ENCODE results near the gene MIDN.
"Not testable (repeated sequence)": the region's sequence is repeated elsewhere in the genome, so short reads cannot be mapped to it uniquely, and the experiment has no call there.

Gene MIDN

DNA sequence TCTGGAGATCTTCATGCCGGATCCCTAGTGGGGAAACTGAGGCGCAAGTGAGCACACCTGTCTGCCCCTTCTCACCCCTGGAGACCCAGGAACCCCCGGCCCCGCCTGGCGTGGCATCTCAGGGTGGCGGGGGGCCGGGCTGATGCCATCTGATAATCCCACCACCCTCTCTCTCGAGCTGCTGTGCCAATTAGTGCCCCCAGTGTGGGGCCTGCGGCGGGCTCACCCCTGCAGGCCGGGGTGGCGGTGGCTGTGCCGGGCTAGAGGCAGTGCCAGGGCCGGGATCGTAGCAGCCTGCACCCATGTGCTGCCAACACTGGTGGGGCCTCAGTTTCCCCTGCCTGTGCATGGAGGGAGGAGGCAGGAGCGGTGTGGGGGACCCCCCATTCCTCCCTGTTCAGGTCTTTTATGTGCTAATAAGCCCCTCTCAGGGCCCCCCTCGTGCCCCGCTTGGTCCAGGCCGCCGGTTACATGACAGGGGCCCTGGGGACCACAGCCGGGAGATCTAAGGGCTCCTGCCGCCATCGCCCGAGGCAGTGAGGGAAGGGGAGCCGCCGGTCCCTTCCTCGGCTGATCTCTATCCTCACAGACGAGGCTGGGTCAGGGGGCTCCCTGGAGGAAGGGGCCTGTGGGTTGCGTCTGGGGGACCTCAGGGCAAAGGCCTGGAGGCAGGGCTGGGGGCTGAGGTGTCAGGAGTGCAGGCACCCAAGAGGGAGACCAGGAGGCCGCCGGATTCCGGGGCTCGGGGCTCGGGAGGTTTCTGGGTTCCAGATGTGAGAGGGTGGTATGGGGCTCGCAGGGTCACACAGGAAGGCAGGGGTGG is 45.6 kb downstream of the MIDN start:
- no peak for DNase-seq (ENCODE audit: low read depth in 2 of 2)

DNA sequence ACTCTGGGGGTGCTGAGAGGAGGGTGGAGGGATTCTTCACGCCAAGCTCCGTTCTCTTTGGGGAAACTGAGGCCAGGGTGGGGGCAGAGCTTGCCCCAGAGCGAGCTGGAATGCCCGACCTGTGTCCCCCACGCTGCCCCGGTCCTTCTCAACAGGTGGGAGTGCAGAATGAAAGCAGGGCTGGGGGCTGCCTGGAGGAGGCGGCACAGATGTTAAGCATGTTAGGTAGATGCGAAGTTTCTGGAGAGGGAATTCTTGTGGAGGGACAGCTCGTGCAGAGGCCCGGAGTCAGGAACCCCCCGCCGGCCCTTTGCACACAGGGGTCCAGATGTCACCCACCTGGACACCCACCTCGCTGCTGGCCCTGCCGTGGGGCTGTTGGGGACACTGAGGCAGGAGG is 46.3 kb downstream of the MIDN start:
- DNase-seq (ENCODE audit: low read depth in 2 of 2): no peak

DNA sequence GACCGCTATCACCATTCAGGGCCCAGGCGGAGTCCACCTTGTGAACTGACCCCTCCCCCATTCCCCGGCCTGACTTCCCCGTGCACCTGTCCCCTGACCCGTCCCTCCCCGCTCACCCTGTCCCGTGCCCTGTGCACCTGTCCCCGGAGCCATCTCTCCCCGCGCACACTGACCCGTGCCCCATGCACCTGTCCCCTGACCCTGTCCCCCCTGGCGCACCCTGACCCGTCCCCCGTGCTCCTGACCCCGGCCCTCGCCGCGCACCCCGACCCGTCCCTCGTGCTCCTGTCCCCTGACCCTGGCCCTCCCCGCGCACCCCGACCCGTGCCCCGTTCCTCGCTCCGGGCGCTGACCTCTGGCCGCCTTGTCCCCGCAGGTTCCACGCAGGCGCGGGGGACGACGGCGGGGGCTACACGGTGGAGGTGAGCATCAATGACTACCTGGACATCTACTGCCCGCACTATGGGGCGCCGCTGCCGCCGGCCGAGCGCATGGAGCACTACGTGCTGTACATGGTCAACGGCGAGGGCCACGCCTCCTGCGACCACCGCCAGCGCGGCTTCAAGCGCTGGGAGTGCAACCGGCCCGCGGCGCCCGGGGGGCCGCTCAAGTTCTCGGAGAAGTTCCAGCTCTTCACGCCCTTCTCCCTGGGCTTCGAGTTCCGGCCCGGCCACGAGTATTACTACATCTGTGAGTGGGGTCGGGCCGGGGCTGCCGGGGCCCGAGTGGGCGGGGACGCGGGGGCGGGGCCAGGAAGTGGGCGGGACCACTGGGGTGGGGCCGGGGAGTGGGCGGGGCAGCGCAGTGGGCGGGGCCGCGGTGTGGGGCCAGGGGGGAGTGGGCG is 47.0 kb downstream of the MIDN start:
- DNase-seq (ENCODE audit: low read depth in 2 of 2): no peak

DNA sequence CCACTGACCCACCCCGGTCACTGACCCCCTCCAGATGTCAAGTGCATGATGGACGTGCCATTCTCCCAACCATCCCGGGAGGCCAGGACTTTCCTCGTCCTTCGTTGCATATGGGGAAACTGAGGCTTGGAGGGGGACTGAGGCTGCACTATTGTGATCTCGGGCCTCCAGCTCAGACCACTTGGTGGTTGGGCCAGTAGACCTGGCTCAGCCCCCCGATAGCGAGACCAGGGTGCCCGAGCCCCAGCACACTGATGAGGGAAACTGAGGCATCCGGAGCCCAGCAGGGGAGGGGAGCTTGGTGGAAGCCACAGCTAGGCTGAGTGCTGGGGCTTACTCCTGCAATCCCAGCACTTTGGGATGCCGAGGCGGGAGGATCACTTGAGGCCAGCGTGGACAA is 47.7 kb downstream of the MIDN start:
- DNase-seq (ENCODE audit: low read depth in 2 of 2): no peak

DNA sequence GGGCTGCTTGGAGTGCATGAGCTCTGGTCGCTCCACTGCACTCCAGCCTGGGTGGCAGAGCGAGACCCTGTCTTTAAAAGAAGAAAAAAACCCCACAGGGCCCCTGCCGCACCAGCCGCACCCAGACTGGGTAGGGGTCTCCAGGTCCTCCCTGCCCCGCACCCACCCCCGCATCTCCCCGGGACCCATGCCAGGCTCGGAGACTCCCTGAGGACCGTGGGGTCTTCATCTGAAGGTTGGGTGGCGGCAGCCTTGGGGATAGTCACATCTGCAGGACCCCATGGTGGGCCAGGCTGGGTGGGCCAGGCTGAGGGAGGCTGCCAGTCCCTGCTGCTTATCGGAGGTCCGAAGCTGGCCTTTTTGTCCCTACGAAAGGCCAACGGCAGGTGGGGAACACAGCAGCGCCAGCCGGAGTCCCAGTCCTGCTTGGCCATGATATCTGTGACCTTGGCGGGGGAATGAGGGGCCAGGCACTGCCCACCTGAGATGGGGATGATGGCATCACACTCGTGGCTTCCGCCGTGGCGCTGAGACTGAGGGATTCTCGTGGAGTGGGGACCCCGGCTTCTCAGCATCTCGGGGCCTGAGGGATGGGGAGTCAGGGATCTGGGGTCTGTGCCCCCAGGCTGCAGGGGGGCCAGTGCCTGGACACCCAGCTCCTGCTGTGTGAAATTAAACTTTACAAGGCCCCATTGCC is 48.3 kb downstream of the MIDN start:
- DNase-seq (ENCODE audit: low read depth in 2 of 2): no peak

DNA sequence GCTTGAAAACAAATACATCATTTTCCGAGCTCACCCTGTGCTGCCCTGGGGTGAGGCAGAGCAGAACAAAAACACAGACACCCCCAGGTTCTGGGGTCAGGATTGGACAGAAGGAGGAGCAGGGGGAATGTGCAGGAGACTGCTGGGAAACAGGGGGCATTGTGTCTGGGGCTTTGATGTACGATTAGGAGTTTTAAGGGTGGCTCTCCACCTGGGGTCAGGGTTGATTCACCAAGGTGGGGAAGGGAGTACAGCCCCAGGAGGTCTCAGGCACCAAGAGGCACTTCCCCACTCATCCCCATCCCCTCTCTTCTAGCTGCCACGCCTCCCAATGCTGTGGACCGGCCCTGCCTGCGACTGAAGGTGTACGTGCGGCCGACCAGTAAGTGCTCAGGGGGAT is 49.9 kb downstream of the MIDN start:
- no peak for DNase-seq (ENCODE audit: low read depth in 2 of 2)

DNA sequence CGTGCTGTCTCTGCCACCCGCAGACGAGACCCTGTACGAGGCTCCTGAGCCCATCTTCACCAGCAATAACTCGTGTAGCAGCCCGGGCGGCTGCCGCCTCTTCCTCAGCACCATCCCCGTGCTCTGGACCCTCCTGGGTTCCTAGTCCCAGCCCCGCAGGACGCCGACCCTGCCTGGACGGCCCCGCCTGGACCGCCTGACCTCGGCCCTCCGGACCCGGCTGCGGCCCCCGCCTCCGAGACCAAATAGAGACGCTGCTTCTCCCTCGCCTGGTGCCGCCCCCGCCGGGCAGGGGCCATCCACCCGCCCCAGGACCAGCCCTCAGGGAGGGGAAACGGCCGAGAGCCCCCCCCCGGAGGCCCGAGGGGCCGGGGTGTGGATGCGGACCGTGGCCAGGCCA is 51.4 kb downstream of the MIDN start:
- DNase-seq (ENCODE audit: low read depth in 2 of 2): no peak

DNA sequence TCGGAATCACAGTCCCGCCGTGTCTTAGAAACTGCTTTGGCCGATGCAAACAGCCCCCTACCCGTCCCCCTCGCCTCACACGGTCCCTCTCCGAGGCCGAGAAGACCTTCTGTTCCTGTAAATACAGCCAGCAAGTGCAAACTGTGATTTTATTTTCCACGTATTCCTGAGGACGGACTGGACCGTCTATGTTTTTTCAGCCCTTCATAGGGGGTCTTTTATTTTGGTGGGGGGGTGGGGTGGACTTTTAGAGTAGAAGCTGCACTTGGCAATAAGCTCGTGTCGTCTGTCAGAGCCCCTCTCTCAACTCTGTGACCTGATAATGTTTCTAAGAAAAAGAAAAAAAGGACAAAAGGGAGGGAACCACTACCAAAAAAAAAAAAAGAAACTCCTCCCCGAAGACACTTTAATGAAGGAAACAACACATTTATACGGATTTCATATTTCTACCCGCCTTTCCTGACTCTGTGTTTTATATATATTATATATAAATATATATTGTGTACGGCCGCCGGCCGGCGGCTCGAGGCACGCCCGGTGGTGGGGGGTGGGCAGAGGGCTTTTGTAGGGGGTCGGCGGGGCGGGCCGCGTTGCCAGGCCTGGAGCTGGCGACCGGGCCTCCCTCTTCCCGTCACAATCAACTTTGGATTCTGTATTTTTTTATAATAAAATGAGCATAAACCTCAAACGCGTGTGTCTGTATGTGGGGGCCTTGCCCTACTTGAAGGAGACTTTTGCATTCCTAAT is 52.5 kb downstream of the MIDN start:
- no peak for DNase-seq (ENCODE audit: low read depth in 2 of 2)

DNA sequence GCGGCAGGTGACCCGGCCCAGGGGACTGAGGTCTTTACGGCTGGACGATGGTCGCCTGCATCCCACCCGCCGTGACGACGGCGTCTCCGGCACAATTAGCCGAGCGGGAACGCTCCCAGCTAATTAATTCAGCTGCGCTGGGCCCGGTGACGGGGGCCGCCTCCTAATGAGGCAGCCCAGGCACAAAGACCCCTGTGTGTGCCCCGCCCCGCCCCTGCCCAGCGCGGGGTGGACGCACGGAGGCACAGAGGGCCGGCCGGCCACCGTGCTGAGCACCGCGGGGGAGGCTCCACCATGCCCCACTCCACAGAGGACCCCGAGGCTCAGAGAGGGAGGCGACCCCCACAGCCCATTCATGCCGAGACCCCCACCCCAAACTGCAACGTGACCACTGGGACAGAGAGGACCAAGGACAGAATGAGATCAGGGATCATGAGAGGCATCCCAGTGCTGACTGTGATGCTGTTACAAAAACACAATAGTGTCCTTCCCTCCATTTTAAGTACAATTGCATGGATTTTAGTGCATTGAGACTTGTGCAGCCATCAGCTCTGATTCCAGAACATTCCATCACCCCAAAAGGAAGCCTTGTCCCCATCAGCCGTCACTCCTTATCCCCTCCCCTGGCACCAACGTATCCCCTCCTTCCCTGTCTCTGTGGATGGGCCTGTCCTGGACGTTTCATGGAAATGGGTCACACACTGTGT is 54.3 kb downstream of the MIDN start:
- DNase-seq (ENCODE audit: low read depth in 2 of 2): no peak

DNA sequence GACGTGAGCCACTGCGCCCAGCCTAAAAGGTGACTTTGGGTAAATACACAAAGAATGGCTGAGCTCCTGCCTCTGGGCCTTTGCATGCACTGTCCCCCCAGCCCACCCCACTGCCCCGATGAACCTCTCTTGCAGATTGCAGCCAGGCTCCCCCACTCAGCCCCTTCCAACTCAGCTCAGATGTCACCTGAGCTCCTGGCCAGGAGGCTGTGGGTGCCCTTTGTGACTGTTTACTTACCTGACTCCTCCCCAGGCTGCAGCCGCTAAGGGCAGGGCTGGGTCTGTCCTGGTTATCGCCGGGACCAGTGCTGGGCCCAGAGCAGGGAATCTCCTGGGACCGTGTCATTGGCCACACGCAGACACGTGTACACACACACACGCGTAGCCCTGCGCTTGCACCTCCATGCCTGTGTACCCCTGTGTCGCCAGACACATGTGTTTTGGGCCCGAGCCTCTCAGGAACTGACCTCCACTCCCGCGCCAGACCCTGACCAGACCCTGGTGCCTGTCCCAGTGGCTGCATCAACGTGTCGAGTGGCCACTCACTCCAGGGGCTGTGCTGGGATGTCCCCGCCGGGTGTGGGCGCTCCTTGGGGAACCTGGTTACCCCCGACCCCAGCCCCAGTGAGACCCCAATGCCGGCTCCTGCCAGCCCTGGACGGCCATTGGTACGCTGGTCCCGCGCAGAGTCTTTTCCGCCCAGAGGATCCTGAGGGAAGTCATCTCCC is 56.0 kb downstream of the MIDN start:
- DNase-seq (ENCODE audit: low read depth in 2 of 2): no peak

DNA sequence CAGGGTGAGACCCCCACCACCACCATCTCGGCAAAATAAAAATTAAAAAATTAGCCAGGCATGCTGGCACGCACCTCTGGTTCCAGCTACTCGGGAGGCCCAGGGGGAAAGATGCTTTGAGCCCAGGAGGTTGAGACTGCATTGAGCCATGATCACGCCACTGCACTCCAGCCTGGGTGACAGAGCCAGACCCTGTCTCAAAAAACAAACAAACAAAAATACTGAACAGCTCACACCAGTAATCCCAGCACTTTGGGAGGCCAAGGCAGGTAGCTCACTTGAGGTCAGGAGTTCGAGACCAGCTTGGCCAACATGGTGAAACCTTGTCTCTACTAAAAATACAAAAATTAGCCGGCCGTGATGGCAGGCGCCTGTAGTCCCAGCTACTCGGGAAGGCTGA is 57.0 kb downstream of the MIDN start:
- not testable (repeated sequence) for DNase-seq (ENCODE audit: low read depth in 2 of 2)

DNA sequence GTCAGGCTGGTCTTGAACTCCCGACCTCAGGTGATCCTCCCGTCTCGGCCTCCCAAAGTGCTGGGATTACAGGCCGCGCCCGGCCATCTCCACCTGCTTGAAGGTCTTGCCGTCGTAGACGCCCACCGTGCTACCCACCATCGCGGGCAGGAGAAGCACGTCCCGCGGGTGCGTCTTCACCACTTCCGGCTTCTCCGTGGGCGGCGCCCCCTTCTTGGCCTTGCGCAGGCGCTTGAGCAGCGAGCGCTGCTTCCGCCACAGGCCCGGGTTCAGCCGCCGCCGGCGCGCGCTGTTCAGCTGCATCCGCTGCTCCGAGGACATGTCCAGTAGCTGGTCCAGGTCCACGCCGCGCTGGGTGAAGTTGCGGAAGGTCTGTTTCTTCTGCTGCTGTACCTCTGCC is 58.9 kb downstream of the MIDN start:
- no peak for DNase-seq (ENCODE audit: low read depth in 2 of 2)

DNA sequence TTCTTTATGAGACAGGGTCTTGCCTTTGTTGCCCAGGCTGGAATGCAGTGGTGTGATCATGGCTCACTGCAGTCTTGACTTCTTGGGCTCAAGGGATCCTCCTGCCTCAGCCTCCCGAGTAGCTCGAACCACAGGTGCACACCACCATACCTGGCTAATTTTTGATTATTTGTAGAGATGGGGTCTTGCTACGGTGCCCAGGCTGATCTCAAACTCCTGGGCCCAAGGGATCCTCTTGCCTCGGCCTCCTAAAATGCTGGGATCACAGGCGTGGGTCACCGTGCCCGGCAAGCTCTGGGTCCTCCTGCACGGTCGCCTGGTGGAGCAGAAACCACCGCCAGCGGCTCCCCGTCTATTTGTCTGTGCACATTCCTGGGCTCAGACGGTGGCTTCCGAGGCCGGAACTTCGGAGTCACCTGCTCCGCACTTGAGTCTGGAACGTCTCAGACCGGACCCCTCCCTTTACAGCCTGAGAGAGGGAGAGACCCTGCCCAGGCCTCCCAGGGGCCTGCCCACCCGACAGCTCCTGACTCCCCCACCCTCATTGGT is 59.4 kb downstream of the MIDN start:
- no peak for DNase-seq (ENCODE audit: low read depth in 2 of 2)

DNA sequence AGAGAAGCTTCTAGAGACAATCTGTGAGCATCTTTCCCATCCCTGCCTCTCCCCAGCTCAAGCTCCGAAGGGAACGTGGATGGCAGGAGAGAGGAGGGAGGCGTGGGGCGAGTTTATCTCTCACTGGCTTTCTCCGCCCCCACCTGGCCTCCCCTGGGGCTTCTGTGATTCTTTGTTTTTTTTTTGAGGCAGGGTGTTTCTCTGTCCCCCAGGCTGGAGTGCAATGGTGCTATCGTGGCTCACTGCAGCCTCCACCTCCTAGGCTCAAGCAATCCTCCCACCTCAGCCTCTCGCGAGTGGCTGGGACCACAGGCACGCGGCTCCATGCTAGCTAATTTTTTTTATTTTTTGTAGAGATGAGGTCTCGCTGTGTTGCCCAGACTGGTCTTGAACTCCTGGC is 60.3 kb downstream of the MIDN start:
- no peak for DNase-seq (ENCODE audit: low read depth in 2 of 2)

Measured in fibroblast of skin of left biceps (primary cell).